T-helper 17 cell (primary cell): ENCODE results near the gene PRDX6. TPM values are rescaled to one million over a fixed set of nuclear protein-coding genes. Genes with fewer than 3 reads are reported as not detected.
"Not testable (repeated sequence)": the region's sequence is repeated elsewhere in the genome, so short reads cannot be mapped to it uniquely, and the experiment has no call there.

Experiments used
- ATAC-seq: fragments of 150-1000 bp; cut with Tn5 transposase; 2 replicates; pipeline ENCODE4 v1.10.0; 2021; ENCODE audit warnings: mild to moderate bottlenecking, moderate library complexity
- DNase-seq, 3 donors: peaks; one replicate each; pipeline versions ENCODE4 v3.0.0 to v3.0.0-alpha.2; 2020 to 2021
- H3K9me3 ChIP-seq: one replicate; pipeline ENCODE4 v1.7.0; 2013; ENCODE audit warnings: low read length, mild to moderate bottlenecking; ENCODE audit not compliant: control insufficient read depth, poor library complexity, severe bottlenecking
- H3K27ac Mint-ChIP-seq: one replicate; pipeline ENCODE4 v1.8.0; 2022; ENCODE audit warnings: mild to moderate bottlenecking, moderate library complexity, mixed read lengths
- H3K27me3 Mint-ChIP-seq: one replicate; pipeline ENCODE4 v1.8.0; 2022; ENCODE audit warnings: mixed read lengths
- H3K36me3 Mint-ChIP-seq: one replicate; pipeline ENCODE4 v1.8.0; 2022; ENCODE audit warnings: low read depth, mixed read lengths
- H3K4me1 Mint-ChIP-seq: one replicate; pipeline ENCODE4 v1.8.0; 2022; ENCODE audit warnings: mild to moderate bottlenecking, mixed read lengths
- H3K4me3 Mint-ChIP-seq: one replicate; pipeline ENCODE4 v1.8.0; 2022; ENCODE audit warnings: mild to moderate bottlenecking, moderate library complexity, mixed read lengths
- total RNA-seq, 4 donors: library from RNA in 2 of 4; stranded (reverse) in 2 of 4; gene quantifications; one replicate each; pipeline ENCODE4 v1.2.3 and lab custom pipeline; 2022 to 2026

The PRDX6 gene
- total RNA-seq, 2 donors from 2014 or later = 66.4 to 125 TPM

DNA sequence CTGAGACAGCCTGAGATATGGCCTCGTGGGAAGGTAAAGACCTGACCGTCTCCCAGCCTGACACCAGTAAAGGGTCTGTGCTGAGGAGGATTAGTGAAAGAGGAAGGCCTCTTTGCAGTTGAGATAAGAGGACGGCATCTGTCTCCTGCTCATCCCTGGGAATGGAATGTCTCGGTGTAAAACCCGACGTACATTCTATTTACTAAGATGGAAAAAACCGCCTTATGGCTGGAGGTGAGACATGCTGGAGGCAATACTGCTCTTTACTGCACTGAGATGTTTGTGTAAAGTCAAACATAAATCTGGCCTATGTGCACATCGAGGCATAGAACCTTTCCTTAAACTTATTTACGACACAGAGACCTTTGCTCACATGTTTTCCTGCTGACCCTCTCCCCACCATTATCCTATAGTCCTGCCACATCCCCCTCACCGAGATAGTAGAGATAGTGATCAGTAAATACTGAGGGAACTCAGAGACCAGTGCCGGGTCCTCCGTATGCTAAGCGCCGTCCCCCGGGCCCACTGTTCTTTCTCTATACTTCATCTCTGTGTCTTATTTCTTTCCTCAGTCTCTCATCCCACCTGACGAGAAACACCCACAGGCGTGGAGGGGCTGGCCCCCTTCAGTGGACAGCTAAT is 2.2 kb upstream of the PRDX6 start:
- peak overlapping the region; percentile 96 for H3K27ac Mint-ChIP-seq
- not testable (repeated sequence) for H3K36me3 Mint-ChIP-seq, H3K9me3 ChIP-seq, ATAC-seq, H3K27me3 Mint-ChIP-seq, DNase-seq, H3K4me3 Mint-ChIP-seq
- H3K4me1 Mint-ChIP-seq = peaks cover 39% of the 10 kb centered on the region

- DNase-seq = no peak
Measured at GRCh38 chr1:173475564-173476196, 1.5 kb upstream of the PRDX6 start.

GRCh38 chr1:173476197-173476664 is 904 bp upstream of the PRDX6 start:
- Mint-ChIP-seq H3K27ac (peak overlapping the region; percentile 96), H3K4me1 (peaks cover 41% of the 10 kb centered on the region), H3K27me3 (no peaks in the 10 kb centered on the region), H3K36me3 (no peaks in the 10 kb centered on the region), H3K4me3 (peak overlapping the region; percentile 90)
- DNase-seq (no peak), ATAC-seq (no peak)
- no peaks in the 10 kb centered on the region for H3K9me3 ChIP-seq

More at GRCh38 chr1:173475564-173476196, 1.5 kb upstream of the PRDX6 start:
- peaks cover 41% of the 10 kb centered on the region for H3K4me1 Mint-ChIP-seq
- no peaks in the 10 kb centered on the region for H3K36me3 Mint-ChIP-seq
- no peaks in the 10 kb centered on the region for H3K27me3 Mint-ChIP-seq
- ATAC-seq = no peak
- peak overlapping the region; percentile 96 for H3K27ac Mint-ChIP-seq
- peak overlapping the region; percentile 90 for H3K4me3 Mint-ChIP-seq
- no peaks in the 10 kb centered on the region for H3K9me3 ChIP-seq

- no peaks in the 10 kb centered on the region for H3K9me3 ChIP-seq
- ATAC-seq (peak; percentile 84), DNase-seq (peak; percentile 59 to 81 (median 81))
- H3K36me3 Mint-ChIP-seq = peaks cover 4% of the 10 kb centered on the region
- no peaks in the 10 kb centered on the region for H3K27me3 Mint-ChIP-seq
- H3K4me1 Mint-ChIP-seq = peaks cover 43% of the 10 kb centered on the region
- peak overlapping the region; percentile 96 for H3K27ac Mint-ChIP-seq
- peak overlapping the region; percentile 90 for H3K4me3 Mint-ChIP-seq
Measured at GRCh38 chr1:173476665-173477285, 360 bp upstream of the PRDX6 start.

GRCh38 chr1:173478094-173478674 is 1.0 kb downstream of the PRDX6 start:
- Mint-ChIP-seq H3K27ac (peak overlapping the region; percentile 63), H3K27me3 (no peaks in the 10 kb centered on the region), H3K36me3 (peaks cover 9% of the 10 kb centered on the region), H3K4me3 (peak overlapping the region; percentile 90), H3K4me1 (peaks cover 48% of the 10 kb centered on the region)
- no peak for DNase-seq
- ATAC-seq = no peak
- H3K9me3 ChIP-seq = no peaks in the 10 kb centered on the region

- no peaks in the 10 kb centered on the region for H3K9me3 ChIP-seq
- peak overlapping the region; percentile 63 for H3K27ac Mint-ChIP-seq
- no peak overlapping the region for H3K4me3 Mint-ChIP-seq
- no peaks in the 10 kb centered on the region for H3K27me3 Mint-ChIP-seq
- DNase-seq (no peak), ATAC-seq (no peak)
- peaks cover 38% of the 10 kb centered on the region for H3K4me1 Mint-ChIP-seq
- peaks cover 10% of the 10 kb centered on the region for H3K36me3 Mint-ChIP-seq
Measured at GRCh38 chr1:173479649-173480048, 2.5 kb downstream of the PRDX6 start.

- H3K9me3 ChIP-seq = no peaks in the 10 kb centered on the region
- Mint-ChIP-seq H3K27me3 (no peaks in the 10 kb centered on the region), H3K36me3 (peaks cover 18% of the 10 kb centered on the region), H3K4me1 (peaks cover 26% of the 10 kb centered on the region), H3K27ac (no peak overlapping the region), H3K4me3 (no peak overlapping the region)
- DNase-seq (no peak), ATAC-seq (no peak)
Measured at GRCh38 chr1:173481195-173481772, 4.1 kb downstream of the PRDX6 start.

- ATAC-seq = no peak
- H3K27ac Mint-ChIP-seq = peak overlapping the region; percentile 75
Measured at GRCh38 chr1:173482683-173483082, 5.5 kb downstream of the PRDX6 start.

DNA sequence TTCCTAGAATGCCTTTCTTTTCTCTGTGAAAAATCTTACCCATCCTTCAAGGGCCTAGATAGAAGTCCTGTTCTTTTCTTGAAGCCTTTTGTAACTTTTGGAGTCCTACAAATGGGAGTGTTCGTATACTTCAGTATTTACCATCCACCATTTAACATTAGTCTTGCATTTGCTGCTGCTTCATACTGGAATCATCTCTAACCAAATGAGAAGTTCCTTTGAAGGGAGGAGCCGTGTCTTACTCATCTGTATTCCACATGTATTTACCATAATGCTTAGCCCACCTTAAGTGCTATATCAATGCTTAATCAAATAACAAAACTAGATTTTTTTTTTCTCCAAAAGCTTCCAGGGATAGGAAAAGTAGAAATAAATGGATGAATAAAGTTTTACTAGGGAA is 7.1 kb downstream of the PRDX6 start:
- H3K27ac Mint-ChIP-seq = no peak overlapping the region

More at GRCh38 chr1:173482683-173483082, 5.5 kb downstream of the PRDX6 start:
- no peaks in the 10 kb centered on the region for H3K9me3 ChIP-seq
- H3K36me3 Mint-ChIP-seq = peaks cover 21% of the 10 kb centered on the region
- no peak overlapping the region for H3K4me3 Mint-ChIP-seq
- peaks cover 28% of the 10 kb centered on the region for H3K4me1 Mint-ChIP-seq
- no peaks in the 10 kb centered on the region for H3K27me3 Mint-ChIP-seq
- DNase-seq = no peak

GRCh38 chr1:173485401-173485800 is 8.3 kb downstream of the PRDX6 start:
- H3K27me3 Mint-ChIP-seq = no peaks in the 10 kb centered on the region
- H3K9me3 ChIP-seq = no peaks in the 10 kb centered on the region
- DNase-seq (no peak), ATAC-seq (no peak)
- H3K4me3 Mint-ChIP-seq = no peak overlapping the region
- H3K36me3 Mint-ChIP-seq = peaks cover 21% of the 10 kb centered on the region
- peaks cover 11% of the 10 kb centered on the region for H3K4me1 Mint-ChIP-seq
- peak overlapping the region; percentile 51 for H3K27ac Mint-ChIP-seq

More for the DNA sequence above, 7.1 kb downstream of the PRDX6 start:
- Mint-ChIP-seq H3K4me3 (no peak overlapping the region), H3K27me3 (no peaks in the 10 kb centered on the region), H3K36me3 (peaks cover 21% of the 10 kb centered on the region), H3K4me1 (peaks cover 18% of the 10 kb centered on the region)
- no peak for DNase-seq
- no peaks in the 10 kb centered on the region for H3K9me3 ChIP-seq
- no peak for ATAC-seq

DNA sequence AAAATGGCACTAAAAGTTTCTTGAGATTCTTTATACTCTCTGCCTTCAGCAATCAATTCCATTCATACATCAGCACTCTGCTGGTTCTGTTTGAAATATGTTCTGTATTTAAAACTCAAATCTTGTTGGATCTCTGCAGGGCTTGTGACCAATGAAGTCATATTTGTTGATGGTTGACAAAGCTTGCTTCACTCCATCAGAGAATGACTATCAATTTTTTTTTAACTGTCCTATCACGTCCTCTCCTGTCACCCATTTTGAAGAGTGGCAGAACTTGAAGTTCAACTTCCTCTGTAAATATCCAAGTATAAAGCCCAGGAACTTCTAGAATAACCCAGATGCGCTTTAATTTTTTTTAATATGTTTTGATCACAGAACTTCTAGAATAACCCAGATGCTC is 10.9 kb downstream of the PRDX6 start:
- Mint-ChIP-seq H3K27ac (no peak overlapping the region), H3K27me3 (no peaks in the 10 kb centered on the region), H3K4me3 (no peak overlapping the region), H3K4me1 (peaks cover 3% of the 10 kb centered on the region), H3K36me3 (peaks cover 12% of the 10 kb centered on the region)
- ATAC-seq = no peak
- no peak for DNase-seq
- no peaks in the 10 kb centered on the region for H3K9me3 ChIP-seq

- DNase-seq (no peak), ATAC-seq (no peak)
- Mint-ChIP-seq H3K4me1 (peaks cover 3% of the 10 kb centered on the region), H3K36me3 (peaks cover 12% of the 10 kb centered on the region), H3K4me3 (no peak overlapping the region), H3K27ac (peak overlapping the region; percentile 21), H3K27me3 (no peaks in the 10 kb centered on the region)
- H3K9me3 ChIP-seq = no peaks in the 10 kb centered on the region
Measured at GRCh38 chr1:173489149-173489600, 12.0 kb downstream of the PRDX6 start.

DNA sequence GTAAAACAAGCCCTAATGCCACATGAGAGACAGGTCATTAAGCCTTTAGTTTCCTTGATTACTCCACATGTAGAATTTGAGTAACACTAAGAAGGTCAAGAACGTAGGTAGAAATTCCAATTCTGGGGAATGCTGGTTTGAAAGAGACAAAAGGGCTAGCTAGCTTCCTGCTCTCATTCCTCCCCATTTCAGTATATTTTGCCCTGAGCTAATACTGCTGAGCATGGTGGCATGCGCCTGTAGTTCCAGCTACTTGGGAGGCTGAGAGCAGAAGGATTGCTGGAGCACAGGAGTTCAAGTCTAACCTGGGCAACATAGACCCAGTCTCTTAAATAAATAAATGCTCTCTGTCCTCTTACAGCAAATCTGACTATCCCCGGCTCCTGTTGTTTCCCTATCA is 12.8 kb downstream of the PRDX6 start:
- no peak overlapping the region for H3K27ac Mint-ChIP-seq
- H3K9me3 ChIP-seq = no peaks in the 10 kb centered on the region
- H3K4me3 Mint-ChIP-seq = no peak overlapping the region
- H3K4me1 Mint-ChIP-seq = peaks cover 3% of the 10 kb centered on the region
- H3K36me3 Mint-ChIP-seq = peaks cover 10% of the 10 kb centered on the region
- no peaks in the 10 kb centered on the region for H3K27me3 Mint-ChIP-seq
- ATAC-seq (no peak), DNase-seq (no peak)
